ENCODE results near the gene PIGQ.

- TF ChIP-seq CTCF (IDR thresholded peaks at IDR 0.05): no peak; the same call in 1 of the 2 replicates
- TF ChIP-seq POLR2AphosphoS5 (IDR thresholded peaks at IDR 0.05; ENCODE audit: low read depth, low read length): no peak
- no peak for TF ChIP-seq REST (IDR thresholded peaks at IDR 0.05; ENCODE audit: insufficient read depth in 1 of 2, low read depth in 2 of 2, low read length in 1 of 2)
- no peak for TF ChIP-seq TCF7L2 (IDR thresholded peaks at IDR 0.05; ENCODE audit: low read depth, low read length)
Observed at GRCh38 chr16:576823-577201, 7.0 kb downstream of the PIGQ start.
